ENCODE measurements around the gene KLF6. TPM values are rescaled to one million over a fixed set of nuclear protein-coding genes. Genes with fewer than 3 reads are reported as not detected.

Gene KLF6
- total and polyA plus RNA-seq, 2 experiments from 2014 or later = 19.6 to 35.4 TPM

DNA sequence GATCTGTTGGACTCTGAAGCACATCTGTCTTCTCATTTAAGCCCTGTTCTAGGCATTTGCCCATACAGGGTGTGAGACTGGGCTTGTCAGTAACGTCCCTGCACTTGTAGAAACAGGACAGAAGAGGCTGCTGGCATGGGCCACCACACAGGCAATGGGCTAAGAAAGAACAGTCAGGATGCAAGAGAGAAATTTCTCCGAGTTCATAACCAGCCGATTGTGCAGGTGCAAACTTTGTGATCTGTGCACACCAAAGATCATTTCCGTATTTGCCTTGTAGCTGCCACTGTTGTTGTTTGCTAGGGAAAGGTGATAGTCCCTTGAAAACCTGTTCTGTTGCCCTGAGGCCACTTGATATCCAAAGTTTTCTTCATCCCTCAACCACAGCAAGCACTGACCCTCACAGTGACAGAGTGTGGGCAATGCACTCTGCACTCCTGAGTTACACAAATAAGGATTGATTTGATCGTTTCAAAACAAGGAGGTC, 20.3 kb downstream of the KLF6 start:
- H3K36me3 Mint-ChIP-seq (ENCODE audit: low read depth) = no peaks in the 10 kb centered on the region
- no peak overlapping the region for H3K4me3 ChIP-seq
- TF ChIP-seq EZH2phosphoT487 (IDR thresholded peaks at IDR 0.05; ENCODE audit: unreplicated experiment) (no peak), EZH2 (IDR thresholded peaks at IDR 0.05; ENCODE audit: low read depth, unreplicated experiment) (no peak), ZNF462 (CRISPR knock-in tag; IDR thresholded peaks at IDR 0.05) (no peak), ZNF331 (CRISPR knock-in tag; IDR thresholded peaks at IDR 0.05; ENCODE audit: low read depth) (no peak)
- H3K9me2 ChIP-seq (ENCODE audit: insufficient read depth) = no peaks in the 10 kb centered on the region
- no peak overlapping the region for H3K4me2 ChIP-seq
- no peaks in the 10 kb centered on the region; the same call in 2 of the 3 replicates for H3K9me3 Mint-ChIP-seq
- no peak overlapping the region for H3K27ac ChIP-seq (ENCODE audit: low read depth)
- H3K27ac Mint-ChIP-seq = no peak overlapping the region
- ATAC-seq (no peak), DNase-seq (ENCODE audit: low spot score) (no peak)
- peaks cover 4% of the 10 kb centered on the region for H3K27me3 Mint-ChIP-seq (ENCODE audit: insufficient read depth, low read depth, poor library complexity)
- H3K79me2 ChIP-seq (replicated peaks; ENCODE audit: insufficient read depth) = no peaks in the 10 kb centered on the region
- no peaks in the 10 kb centered on the region for H4K20me1 ChIP-seq (replicated peaks; ENCODE audit: insufficient read depth)
- H3K4me3 Mint-ChIP-seq = no peak overlapping the region
- H3K36me3 ChIP-seq (ENCODE audit: insufficient read depth) = no peaks in the 10 kb centered on the region
- no peak overlapping the region for H2AFZ ChIP-seq
- peaks cover 18% of the 10 kb centered on the region for H3K4me1 ChIP-seq (ENCODE audit: insufficient read depth)
- no peaks in the 10 kb centered on the region for H3K27me3 ChIP-seq (ENCODE audit: insufficient read depth)
- no peaks in the 10 kb centered on the region for H3F3A ChIP-seq (replicated peaks; ENCODE audit: low read depth)
- peaks cover 39% of the 10 kb centered on the region for H3K4me1 Mint-ChIP-seq

DNA sequence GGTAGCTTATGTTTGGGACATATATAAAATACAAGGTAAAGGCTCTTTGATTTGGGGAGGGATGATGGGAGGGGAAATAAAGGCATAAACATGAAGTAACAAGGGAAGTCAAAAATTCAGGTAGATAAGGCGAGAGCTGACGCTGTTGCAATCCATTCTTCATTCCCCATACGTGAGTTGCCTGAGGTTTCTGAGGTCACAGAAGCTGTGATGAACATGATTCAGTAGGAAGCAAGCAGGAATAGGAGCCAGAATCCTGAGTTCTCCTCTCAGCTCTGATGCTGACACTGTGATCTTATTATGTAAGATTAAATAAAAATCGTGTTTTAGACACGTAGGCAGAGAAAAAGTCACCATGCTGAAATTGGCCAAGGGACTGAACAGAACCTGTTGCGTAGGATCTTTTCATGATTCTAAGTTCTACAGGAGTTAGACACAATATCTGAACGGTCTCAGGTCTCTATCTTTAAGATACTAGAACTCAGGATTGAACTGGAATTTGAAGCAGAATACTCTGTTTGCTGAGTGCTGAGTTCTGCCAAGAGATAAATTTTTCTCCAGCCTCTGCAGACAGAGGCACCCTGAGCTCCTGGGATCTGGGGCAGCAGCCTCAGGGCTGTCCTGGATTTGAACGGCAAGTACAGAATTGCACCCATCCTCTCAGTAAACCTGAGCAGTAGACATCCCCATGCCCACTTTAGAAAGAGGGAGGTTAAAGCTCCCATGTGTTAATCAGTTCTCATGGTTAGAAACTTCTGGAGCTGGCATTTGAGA, 21.0 kb downstream of the KLF6 start:
- Mint-ChIP-seq H3K36me3 (ENCODE audit: low read depth) (no peaks in the 10 kb centered on the region), H3K27me3 (ENCODE audit: insufficient read depth, low read depth, poor library complexity) (peaks cover 2% of the 10 kb centered on the region), H3K9me3 (no peaks in the 10 kb centered on the region; the same call in 2 of the 3 replicates), H3K27ac (no peak overlapping the region), H3K4me1 (peaks cover 39% of the 10 kb centered on the region), H3K4me3 (no peak overlapping the region)
- Histone ChIP-seq H2AFZ (no peak overlapping the region), H3F3A (replicated peaks; ENCODE audit: low read depth) (no peaks in the 10 kb centered on the region), H3K4me2 (no peak overlapping the region), H3K9me2 (ENCODE audit: insufficient read depth) (no peaks in the 10 kb centered on the region), H3K27ac (ENCODE audit: low read depth) (no peak overlapping the region), H3K36me3 (ENCODE audit: insufficient read depth) (no peaks in the 10 kb centered on the region), H3K79me2 (replicated peaks; ENCODE audit: insufficient read depth) (no peaks in the 10 kb centered on the region), H4K20me1 (replicated peaks; ENCODE audit: insufficient read depth) (no peaks in the 10 kb centered on the region), H3K4me3 (no peak overlapping the region), H3K4me1 (ENCODE audit: insufficient read depth) (peaks cover 18% of the 10 kb centered on the region), H3K27me3 (ENCODE audit: insufficient read depth) (no peaks in the 10 kb centered on the region)
- ATAC-seq = no peak
- DNase-seq (ENCODE audit: low spot score) = no peak
- TF ChIP-seq ETS1 (IDR thresholded peaks at IDR 0.05) = no peak
- TF ChIP-seq EZH2phosphoT487 (IDR thresholded peaks at IDR 0.05; ENCODE audit: unreplicated experiment) = no peak
- TF ChIP-seq EZH2 (IDR thresholded peaks at IDR 0.05; ENCODE audit: low read depth, unreplicated experiment) = no peak
- TF ChIP-seq STAT1 (IDR thresholded peaks at IDR 0.05; ENCODE audit: unreplicated experiment) = no peak
- TF ChIP-seq JUNB (IDR thresholded peaks at IDR 0.05; ENCODE audit: unreplicated experiment) = no peak
- TF ChIP-seq, protein P1, sequence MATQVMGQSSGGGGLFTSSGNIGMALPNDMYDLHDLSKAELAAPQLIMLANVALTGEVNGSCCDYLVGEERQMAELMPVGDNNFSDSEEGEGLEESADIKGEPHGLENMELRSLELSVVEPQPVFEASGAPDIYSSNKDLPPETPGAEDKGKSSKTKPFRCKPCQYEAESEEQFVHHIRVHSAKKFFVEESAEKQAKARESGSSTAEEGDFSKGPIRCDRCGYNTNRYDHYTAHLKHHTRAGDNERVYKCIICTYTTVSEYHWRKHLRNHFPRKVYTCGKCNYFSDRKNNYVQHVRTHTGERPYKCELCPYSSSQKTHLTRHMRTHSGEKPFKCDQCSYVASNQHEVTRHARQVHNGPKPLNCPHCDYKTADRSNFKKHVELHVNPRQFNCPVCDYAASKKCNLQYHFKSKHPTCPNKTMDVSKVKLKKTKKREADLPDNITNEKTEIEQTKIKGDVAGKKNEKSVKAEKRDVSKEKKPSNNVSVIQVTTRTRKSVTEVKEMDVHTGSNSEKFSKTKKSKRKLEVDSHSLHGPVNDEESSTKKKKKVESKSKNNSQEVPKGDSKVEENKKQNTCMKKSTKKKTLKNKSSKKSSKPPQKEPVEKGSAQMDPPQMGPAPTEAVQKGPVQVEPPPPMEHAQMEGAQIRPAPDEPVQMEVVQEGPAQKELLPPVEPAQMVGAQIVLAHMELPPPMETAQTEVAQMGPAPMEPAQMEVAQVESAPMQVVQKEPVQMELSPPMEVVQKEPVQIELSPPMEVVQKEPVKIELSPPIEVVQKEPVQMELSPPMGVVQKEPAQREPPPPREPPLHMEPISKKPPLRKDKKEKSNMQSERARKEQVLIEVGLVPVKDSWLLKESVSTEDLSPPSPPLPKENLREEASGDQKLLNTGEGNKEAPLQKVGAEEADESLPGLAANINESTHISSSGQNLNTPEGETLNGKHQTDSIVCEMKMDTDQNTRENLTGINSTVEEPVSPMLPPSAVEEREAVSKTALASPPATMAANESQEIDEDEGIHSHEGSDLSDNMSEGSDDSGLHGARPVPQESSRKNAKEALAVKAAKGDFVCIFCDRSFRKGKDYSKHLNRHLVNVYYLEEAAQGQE (IDR thresholded peaks at IDR 0.05; ENCODE audit: unreplicated experiment) = no peak
